Measurements from ENCODE around the gene DPRX. TPM values are rescaled to one million over a fixed set of nuclear protein-coding genes. Genes with fewer than 3 reads are reported as not detected.

The DPRX gene, protein sequence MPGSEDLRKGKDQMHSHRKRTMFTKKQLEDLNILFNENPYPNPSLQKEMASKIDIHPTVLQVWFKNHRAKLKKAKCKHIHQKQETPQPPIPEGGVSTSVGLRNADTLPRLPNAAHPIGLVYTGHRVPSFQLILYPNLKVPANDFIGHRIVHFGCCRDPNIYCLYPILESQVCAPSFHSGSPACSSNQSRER
- not detected for total RNA-seq

DNA sequence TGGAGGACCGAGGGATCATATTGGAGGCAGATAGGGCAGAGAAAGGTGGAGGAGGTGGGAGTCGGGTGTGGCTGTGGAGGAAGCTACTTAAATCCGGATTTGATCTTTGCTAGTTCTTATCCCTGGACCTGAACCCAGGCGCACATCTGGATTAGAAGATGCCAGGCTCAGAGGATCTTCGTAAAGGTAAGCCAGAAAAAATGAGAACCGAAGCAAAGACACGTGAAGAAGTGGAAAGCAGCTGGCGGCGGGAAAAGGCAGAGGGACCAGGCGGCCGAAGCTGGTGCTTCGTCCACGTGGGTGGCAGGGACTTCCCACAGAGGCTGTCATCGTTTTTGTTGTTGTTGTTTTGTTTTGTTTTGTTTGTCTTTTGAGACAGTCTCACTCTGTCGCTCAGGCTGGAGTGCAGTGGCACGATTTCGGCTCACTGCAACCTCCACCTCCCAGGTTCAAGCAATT lies at the start of gene DPRX:
Gene DPRX (plus strand): TSS at position 51 of the 459 bp plus-strand sequence. CDS start 108 bp downstream, at position 159.
- TF ChIP-seq POLR2A (IDR thresholded peaks at IDR 0.05) = no peak
- TF ChIP-seq, protein P1, sequence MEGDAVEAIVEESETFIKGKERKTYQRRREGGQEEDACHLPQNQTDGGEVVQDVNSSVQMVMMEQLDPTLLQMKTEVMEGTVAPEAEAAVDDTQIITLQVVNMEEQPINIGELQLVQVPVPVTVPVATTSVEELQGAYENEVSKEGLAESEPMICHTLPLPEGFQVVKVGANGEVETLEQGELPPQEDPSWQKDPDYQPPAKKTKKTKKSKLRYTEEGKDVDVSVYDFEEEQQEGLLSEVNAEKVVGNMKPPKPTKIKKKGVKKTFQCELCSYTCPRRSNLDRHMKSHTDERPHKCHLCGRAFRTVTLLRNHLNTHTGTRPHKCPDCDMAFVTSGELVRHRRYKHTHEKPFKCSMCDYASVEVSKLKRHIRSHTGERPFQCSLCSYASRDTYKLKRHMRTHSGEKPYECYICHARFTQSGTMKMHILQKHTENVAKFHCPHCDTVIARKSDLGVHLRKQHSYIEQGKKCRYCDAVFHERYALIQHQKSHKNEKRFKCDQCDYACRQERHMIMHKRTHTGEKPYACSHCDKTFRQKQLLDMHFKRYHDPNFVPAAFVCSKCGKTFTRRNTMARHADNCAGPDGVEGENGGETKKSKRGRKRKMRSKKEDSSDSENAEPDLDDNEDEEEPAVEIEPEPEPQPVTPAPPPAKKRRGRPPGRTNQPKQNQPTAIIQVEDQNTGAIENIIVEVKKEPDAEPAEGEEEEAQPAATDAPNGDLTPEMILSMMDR (IDR thresholded peaks at IDR 0.05) = no peak
- TF ChIP-seq POLR2AphosphoS5 (IDR thresholded peaks at IDR 0.05; ENCODE audit: insufficient read depth in 1 of 2, low read depth in 1 of 2) = no peak

DNA sequence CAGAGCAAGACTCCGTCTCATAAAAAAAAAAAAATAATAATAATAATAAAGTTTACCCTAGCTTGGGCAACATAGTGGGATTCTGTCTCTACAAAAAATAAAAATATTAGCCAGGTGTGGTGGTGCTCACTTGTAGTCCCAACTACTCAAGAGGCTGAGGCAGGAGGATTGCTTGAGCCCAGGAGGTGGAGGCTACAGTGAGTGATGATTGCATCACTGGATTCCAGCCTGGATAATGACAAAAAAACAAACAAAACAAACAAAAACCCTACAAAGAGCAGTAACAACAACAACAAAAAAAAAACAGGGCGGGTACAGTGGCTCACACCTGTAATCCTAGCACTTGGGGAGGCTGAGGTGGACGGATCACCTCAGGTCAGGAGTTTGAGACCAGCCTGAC lies 48.6 kb upstream of the DPRX start:
- Histone ChIP-seq H3K27ac (no peak overlapping the region), H3K9me3 (no peaks in the 10 kb centered on the region), H3K36me3 (peaks cover 0 to 10% of the 10 kb centered on the region in 2 donors), H3K27me3 (no peaks in the 10 kb centered on the region), H3K4me3 (no peak overlapping the region), H3K4me1 (no peaks in the 10 kb centered on the region)
- DNase-seq (ENCODE audit: extremely low spot score in 2 of 2) = no peak
- intact Hi-C loops (cut with DNase I) = no loop called here
- TF ChIP-seq POLR2A (IDR thresholded peaks at IDR 0.05) = no peak
- TF ChIP-seq POLR2AphosphoS5 (IDR thresholded peaks at IDR 0.05; ENCODE audit: insufficient read depth in 1 of 2, low read depth in 1 of 2) = no peak
- TF ChIP-seq, protein P1 (IDR thresholded peaks at IDR 0.05) = no peak

More for the DNA sequence above, at the start of gene DPRX:
- H3K27ac ChIP-seq = no peak within 1 kb of the TSS
- H3K36me3 ChIP-seq = no peaks in the 10 kb centered on the region
- intact Hi-C loops (cut with DNase I) = no loop called here
- no peak within 1 kb of the TSS for H3K4me3 ChIP-seq
- no peak for DNase-seq (ENCODE audit: extremely low spot score in 2 of 2)
- H3K4me1 ChIP-seq = no peaks in the 10 kb centered on the region
- no peaks in the 10 kb centered on the region for H3K9me3 ChIP-seq
- H3K27me3 ChIP-seq = no peaks in the 10 kb centered on the region

DNA sequence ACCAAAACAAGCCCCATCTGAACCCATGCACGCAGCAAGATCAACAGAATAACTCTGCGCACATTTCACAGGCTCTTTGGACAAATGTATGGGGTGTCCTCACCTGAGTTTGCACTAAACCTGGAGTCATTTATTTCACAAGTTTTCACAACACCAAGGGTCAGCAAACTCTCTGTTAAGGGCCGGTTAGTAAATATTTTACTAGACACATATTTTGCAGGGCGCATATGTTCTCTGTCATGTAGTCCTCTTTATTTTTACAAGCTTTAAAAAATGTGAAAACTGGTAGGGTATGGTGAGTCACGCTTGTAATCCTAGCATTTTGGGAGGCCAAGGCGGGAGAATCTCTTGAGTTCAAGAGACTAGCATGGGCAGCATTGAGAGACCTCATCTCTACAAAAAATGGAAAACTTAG lies 45.5 kb upstream of the DPRX start:
- intact Hi-C loops (cut with DNase I) = no loop called here
- Histone ChIP-seq H3K9me3 (no peaks in the 10 kb centered on the region), H3K27ac (no peak overlapping the region), H3K36me3 (no peaks in the 10 kb centered on the region), H3K27me3 (no peaks in the 10 kb centered on the region), H3K4me1 (no peaks in the 10 kb centered on the region), H3K4me3 (no peak overlapping the region)
- TF ChIP-seq, protein P1 (IDR thresholded peaks at IDR 0.05) = no peak
- TF ChIP-seq POLR2A (IDR thresholded peaks at IDR 0.05) = no peak
- TF ChIP-seq POLR2AphosphoS5 (IDR thresholded peaks at IDR 0.05; ENCODE audit: insufficient read depth in 1 of 2, low read depth in 1 of 2) = no peak
- DNase-seq (ENCODE audit: extremely low spot score in 2 of 2) = no peak

DNA sequence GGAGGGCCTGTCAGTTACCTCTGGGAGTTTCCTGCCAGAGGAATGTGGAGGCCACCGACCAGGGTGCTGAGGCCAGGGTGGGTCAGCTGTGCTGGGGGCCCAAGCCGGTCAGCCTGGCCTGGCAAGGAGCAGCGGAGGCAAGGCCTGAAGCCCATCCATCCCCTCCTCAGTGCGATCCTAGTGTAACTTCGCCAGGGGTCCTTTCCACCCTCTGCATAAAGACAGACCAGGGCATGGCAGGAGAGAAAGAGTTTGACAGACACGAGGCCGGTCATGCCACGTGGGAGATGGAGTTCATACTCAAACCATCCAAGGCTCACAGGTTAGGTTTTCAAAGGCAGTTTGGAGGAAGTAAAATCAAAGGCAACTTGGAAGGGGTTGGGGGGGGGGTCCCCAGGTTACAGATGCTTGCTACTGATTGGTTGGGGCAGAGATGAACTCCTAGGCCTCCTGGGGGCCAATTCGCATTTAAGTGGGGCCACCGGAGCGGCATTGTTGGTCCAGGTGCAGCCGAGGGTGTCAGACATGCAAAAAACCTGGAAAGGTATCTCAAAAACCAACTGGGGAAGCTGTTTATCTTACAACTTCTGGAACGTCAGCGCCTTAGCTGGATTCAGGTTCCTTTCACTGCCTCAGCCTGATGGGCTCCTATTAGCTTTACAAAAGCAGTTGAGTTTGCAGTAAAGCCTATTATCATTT lies 36.8 kb upstream of the DPRX start:
- no peak overlapping the region for H3K4me3 ChIP-seq
- intact Hi-C loops (cut with DNase I) = no loop called here
- DNase-seq (ENCODE audit: extremely low spot score in 2 of 2) = no peak
- no peaks in the 10 kb centered on the region for H3K36me3 ChIP-seq
- H3K27me3 ChIP-seq = no peaks in the 10 kb centered on the region
- no peaks in the 10 kb centered on the region for H3K9me3 ChIP-seq
- no peaks in the 10 kb centered on the region for H3K4me1 ChIP-seq
- no peak overlapping the region for H3K27ac ChIP-seq
- TF ChIP-seq POLR2AphosphoS5 (IDR thresholded peaks at IDR 0.05; ENCODE audit: insufficient read depth in 1 of 2, low read depth in 1 of 2) = no peak
- TF ChIP-seq POLR2A (IDR thresholded peaks at IDR 0.05) = no peak

DNA sequence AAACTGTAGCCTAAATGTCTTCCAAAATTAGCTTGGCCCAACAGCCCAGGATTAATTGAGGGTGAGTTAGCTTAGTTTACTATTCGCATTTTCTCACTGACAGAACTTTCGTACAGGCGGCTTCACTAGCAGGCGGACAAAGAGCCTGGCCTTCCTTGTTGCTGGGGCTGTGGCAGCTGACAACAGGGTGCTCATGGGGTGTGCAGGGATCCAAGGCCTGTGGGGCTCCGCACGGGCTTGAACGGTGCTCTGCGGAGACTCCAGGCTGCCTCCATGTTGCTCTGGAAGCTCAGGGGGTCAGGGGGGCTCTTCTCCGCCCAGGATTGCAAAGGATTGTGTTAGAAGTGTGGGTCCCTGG lies 36.3 kb upstream of the DPRX start:
- intact Hi-C loops (cut with DNase I) = no loop called here
- TF ChIP-seq POLR2AphosphoS5 (IDR thresholded peaks at IDR 0.05; ENCODE audit: insufficient read depth in 1 of 2, low read depth in 1 of 2) = no peak
- no peak for TF ChIP-seq POLR2A (IDR thresholded peaks at IDR 0.05)
- TF ChIP-seq, protein P1 (IDR thresholded peaks at IDR 0.05) = no peak
- Histone ChIP-seq H3K9me3 (no peaks in the 10 kb centered on the region), H3K27me3 (no peaks in the 10 kb centered on the region), H3K4me1 (no peaks in the 10 kb centered on the region), H3K27ac (no peak overlapping the region), H3K36me3 (no peaks in the 10 kb centered on the region), H3K4me3 (no peak overlapping the region)
- DNase-seq (ENCODE audit: extremely low spot score in 2 of 2) = no peak

Data from vagina (tissue), 2 donors.